ENCODE results near the gene IER5L. TPM values are rescaled to one million over a fixed set of nuclear protein-coding genes. Genes with fewer than 3 reads are reported as not detected.

Gene IER5L
- total and polyA plus RNA-seq, 9 of the 15 experiments (the other 6 are each of a cell fraction or from before 2014, with no cell fraction given) = 0.14 to 11.9 (median 0.52) TPM

GRCh38 chr9:129200255-129200654 is 22.2 kb upstream of the IER5L start (continued):
- TF ChIP-seq, protein P1, sequence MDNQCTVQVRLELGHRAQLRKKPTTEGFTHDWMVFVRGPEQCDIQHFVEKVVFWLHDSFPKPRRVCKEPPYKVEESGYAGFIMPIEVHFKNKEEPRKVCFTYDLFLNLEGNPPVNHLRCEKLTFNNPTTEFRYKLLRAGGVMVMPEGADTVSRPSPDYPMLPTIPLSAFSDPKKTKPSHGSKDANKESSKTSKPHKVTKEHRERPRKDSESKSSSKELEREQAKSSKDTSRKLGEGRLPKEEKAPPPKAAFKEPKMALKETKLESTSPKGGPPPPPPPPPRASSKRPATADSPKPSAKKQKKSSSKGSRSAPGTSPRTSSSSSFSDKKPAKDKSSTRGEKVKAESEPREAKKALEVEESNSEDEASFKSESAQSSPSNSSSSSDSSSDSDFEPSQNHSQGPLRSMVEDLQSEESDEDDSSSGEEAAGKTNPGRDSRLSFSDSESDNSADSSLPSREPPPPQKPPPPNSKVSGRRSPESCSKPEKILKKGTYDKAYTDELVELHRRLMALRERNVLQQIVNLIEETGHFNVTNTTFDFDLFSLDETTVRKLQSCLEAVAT (IDR thresholded peaks at IDR 0.05) = no peak
- TF ChIP-seq ZFP36 (IDR thresholded peaks at IDR 0.05; ENCODE audit: low read depth, low read length, partially characterized antibody) (no peak), HDGF (IDR thresholded peaks at IDR 0.05) (no peak), MEIS2 (IDR thresholded peaks at IDR 0.05; ENCODE audit: partially characterized antibody) (no peak), NUFIP1 (IDR thresholded peaks at IDR 0.05; ENCODE audit: partially characterized antibody) (no peak), ZNF41 (CRISPR knock-in tag; conservative IDR thresholded peaks at IDR 0.05) (no peak), ZNF316 (IDR thresholded peaks at IDR 0.05) (no peak), PML (IDR thresholded peaks at IDR 0.05; ENCODE audit: low read length) (no peak), HBP1 (CRISPR knock-in tag; IDR thresholded peaks at IDR 0.05) (no peak), PHF21A (IDR thresholded peaks at IDR 0.05; ENCODE audit: borderline replicate concordance, low read depth) (no peak), SFPQ (IDR thresholded peaks at IDR 0.05; ENCODE audit: low read depth, low read length) (no peak), BCOR (IDR thresholded peaks at IDR 0.05) (peak; percentile 86), ZNF592 (IDR thresholded peaks at IDR 0.05) (no peak), TRIM28 (IDR thresholded peaks at IDR 0.05) (no peak)
- TF ChIP-seq, protein P2, sequence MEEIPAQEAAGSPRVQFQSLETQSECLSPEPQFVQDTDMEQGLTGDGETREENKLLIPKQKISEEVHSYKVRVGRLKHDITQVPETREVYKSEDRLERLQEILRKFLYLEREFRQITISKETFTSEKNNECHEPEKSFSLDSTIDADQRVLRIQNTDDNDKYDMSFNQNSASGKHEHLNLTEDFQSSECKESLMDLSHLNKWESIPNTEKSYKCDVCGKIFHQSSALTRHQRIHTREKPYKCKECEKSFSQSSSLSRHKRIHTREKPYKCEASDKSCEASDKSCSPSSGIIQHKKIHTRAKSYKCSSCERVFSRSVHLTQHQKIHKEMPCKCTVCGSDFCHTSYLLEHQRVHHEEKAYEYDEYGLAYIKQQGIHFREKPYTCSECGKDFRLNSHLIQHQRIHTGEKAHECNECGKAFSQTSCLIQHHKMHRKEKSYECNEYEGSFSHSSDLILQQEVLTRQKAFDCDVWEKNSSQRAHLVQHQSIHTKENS (CRISPR knock-in tag; IDR thresholded peaks at IDR 0.05) = no peak
- TF ChIP-seq, protein P3, sequence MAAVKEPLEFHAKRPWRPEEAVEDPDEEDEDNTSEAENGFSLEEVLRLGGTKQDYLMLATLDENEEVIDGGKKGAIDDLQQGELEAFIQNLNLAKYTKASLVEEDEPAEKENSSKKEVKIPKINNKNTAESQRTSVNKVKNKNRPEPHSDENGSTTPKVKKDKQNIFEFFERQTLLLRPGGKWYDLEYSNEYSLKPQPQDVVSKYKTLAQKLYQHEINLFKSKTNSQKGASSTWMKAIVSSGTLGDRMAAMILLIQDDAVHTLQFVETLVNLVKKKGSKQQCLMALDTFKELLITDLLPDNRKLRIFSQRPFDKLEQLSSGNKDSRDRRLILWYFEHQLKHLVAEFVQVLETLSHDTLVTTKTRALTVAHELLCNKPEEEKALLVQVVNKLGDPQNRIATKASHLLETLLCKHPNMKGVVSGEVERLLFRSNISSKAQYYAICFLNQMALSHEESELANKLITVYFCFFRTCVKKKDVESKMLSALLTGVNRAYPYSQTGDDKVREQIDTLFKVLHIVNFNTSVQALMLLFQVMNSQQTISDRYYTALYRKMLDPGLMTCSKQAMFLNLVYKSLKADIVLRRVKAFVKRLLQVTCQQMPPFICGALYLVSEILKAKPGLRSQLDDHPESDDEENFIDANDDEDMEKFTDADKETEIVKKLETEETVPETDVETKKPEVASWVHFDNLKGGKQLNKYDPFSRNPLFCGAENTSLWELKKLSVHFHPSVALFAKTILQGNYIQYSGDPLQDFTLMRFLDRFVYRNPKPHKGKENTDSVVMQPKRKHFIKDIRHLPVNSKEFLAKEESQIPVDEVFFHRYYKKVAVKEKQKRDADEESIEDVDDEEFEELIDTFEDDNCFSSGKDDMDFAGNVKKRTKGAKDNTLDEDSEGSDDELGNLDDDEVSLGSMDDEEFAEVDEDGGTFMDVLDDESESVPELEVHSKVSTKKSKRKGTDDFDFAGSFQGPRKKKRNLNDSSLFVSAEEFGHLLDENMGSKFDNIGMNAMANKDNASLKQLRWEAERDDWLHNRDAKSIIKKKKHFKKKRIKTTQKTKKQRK (IDR thresholded peaks at IDR 0.05; ENCODE audit: borderline replicate concordance, low read depth, low read length) = peak; percentile 47; the same call in 1 of the 2 replicates

Data from K562 (cell line).